ENCODE data around the gene NLK.

DNA sequence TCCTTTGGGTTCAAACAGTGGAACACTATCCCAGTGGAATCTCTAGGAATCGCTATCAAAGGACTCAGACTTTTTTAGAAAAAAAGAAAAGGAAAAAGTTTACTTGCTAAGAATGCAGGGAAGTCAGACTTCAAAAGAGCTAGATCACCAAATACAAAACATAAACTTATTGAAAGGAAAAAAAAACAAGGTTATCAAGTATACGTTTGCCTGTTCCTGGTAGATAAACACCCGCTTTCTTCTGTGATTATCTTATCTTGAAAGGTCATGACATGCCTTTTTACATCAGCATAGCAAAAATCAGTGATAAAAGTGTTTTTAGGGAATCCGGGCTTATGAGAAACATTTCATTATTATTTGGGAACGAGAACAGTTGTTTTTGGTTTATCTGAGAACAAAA lies 147.2 kb downstream of the NLK start:
- TF ChIP-seq, protein P1, sequence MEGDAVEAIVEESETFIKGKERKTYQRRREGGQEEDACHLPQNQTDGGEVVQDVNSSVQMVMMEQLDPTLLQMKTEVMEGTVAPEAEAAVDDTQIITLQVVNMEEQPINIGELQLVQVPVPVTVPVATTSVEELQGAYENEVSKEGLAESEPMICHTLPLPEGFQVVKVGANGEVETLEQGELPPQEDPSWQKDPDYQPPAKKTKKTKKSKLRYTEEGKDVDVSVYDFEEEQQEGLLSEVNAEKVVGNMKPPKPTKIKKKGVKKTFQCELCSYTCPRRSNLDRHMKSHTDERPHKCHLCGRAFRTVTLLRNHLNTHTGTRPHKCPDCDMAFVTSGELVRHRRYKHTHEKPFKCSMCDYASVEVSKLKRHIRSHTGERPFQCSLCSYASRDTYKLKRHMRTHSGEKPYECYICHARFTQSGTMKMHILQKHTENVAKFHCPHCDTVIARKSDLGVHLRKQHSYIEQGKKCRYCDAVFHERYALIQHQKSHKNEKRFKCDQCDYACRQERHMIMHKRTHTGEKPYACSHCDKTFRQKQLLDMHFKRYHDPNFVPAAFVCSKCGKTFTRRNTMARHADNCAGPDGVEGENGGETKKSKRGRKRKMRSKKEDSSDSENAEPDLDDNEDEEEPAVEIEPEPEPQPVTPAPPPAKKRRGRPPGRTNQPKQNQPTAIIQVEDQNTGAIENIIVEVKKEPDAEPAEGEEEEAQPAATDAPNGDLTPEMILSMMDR (IDR thresholded peaks at IDR 0.05; ENCODE audit: borderline replicate concordance, extremely low read depth, low read length, poor library complexity, severe bottlenecking): no peak
- no peak for TF ChIP-seq EZH2 (IDR thresholded peaks at IDR 0.05; ENCODE audit: borderline replicate concordance, low read depth, low read length, severe bottlenecking)
